ENCODE data around the gene CIP2A.

The CIP2A gene

GRCh38 chr3:108610651-108611050 is 21.4 kb upstream of the CIP2A start:
- Histone ChIP-seq H3K4me2 (ENCODE audit: low read length) (no peak overlapping the region), H3K36me3 (ENCODE audit: control insufficient read depth, insufficient read depth, low read length) (no peaks in the 10 kb centered on the region), H3K79me2 (no peaks in the 10 kb centered on the region), H3K9me3 (ENCODE audit: control insufficient read depth, low read length) (no peaks in the 10 kb centered on the region), H3K27me3 (ENCODE audit: control insufficient read depth, insufficient read depth, low read length) (no peaks in the 10 kb centered on the region), H3K9ac (no peak overlapping the region), H3K27ac (no peak overlapping the region), H3K4me3 (ENCODE audit: low read depth, low read length) (no peak overlapping the region), H3K4me1 (no peaks in the 10 kb centered on the region), H2AFZ (no peak overlapping the region)
- TF ChIP-seq CTCF (IDR thresholded peaks at IDR 0.05) = no peak

- Histone ChIP-seq H3K9ac (no peak overlapping the region), H3K27me3 (ENCODE audit: control insufficient read depth, insufficient read depth, low read length) (no peaks in the 10 kb centered on the region), H3K79me2 (no peaks in the 10 kb centered on the region), H3K27ac (no peak overlapping the region), H2AFZ (no peak overlapping the region), H3K9me3 (ENCODE audit: control insufficient read depth, low read length) (no peaks in the 10 kb centered on the region), H3K4me2 (ENCODE audit: low read length) (no peak overlapping the region), H3K4me1 (no peaks in the 10 kb centered on the region), H3K36me3 (ENCODE audit: control insufficient read depth, insufficient read depth, low read length) (no peaks in the 10 kb centered on the region), H3K4me3 (ENCODE audit: low read depth, low read length) (no peak overlapping the region)
- TF ChIP-seq CTCF (IDR thresholded peaks at IDR 0.05) = no peak
These were observed 19.5 kb upstream of the CIP2A start for GRCh38 chr3:108608750-108609149.

GRCh38 chr3:108605491-108605890 is 16.3 kb upstream of the CIP2A start:
- Histone ChIP-seq H3K9me3 (ENCODE audit: control insufficient read depth, low read length) (no peaks in the 10 kb centered on the region), H2AFZ (no peak overlapping the region), H3K4me2 (ENCODE audit: low read length) (no peak overlapping the region), H3K27ac (no peak overlapping the region), H3K36me3 (ENCODE audit: control insufficient read depth, insufficient read depth, low read length) (no peaks in the 10 kb centered on the region), H3K4me1 (peaks cover 3% of the 10 kb centered on the region), H3K9ac (no peak overlapping the region), H3K4me3 (ENCODE audit: low read depth, low read length) (no peak overlapping the region), H3K79me2 (no peaks in the 10 kb centered on the region), H3K27me3 (ENCODE audit: control insufficient read depth, insufficient read depth, low read length) (no peaks in the 10 kb centered on the region)
- TF ChIP-seq CTCF (IDR thresholded peaks at IDR 0.05) = no peak

- H3K4me1 ChIP-seq = peaks cover 3% of the 10 kb centered on the region
- H3K79me2 ChIP-seq = no peaks in the 10 kb centered on the region
- no peak for TF ChIP-seq CTCF (IDR thresholded peaks at IDR 0.05)
- H2AFZ ChIP-seq = no peak overlapping the region
- no peaks in the 10 kb centered on the region for H3K9me3 ChIP-seq (ENCODE audit: control insufficient read depth, low read length)
- no peaks in the 10 kb centered on the region for H3K36me3 ChIP-seq (ENCODE audit: control insufficient read depth, insufficient read depth, low read length)
- H3K9ac ChIP-seq = no peak overlapping the region
- H3K27ac ChIP-seq = no peak overlapping the region
- H3K4me2 ChIP-seq (ENCODE audit: low read length) = no peak overlapping the region
- H3K4me3 ChIP-seq (ENCODE audit: low read depth, low read length) = no peak overlapping the region
- H3K27me3 ChIP-seq (ENCODE audit: control insufficient read depth, insufficient read depth, low read length) = no peaks in the 10 kb centered on the region
These were observed 15.8 kb upstream of the CIP2A start for GRCh38 chr3:108605028-108605427.

- H3K27ac ChIP-seq = no peak overlapping the region
- TF ChIP-seq CTCF (IDR thresholded peaks at IDR 0.05) = no peak
These were observed 14.5 kb upstream of the CIP2A start for GRCh38 chr3:108603691-108604090.

More at GRCh38 chr3:108603691-108604090, 14.5 kb upstream of the CIP2A start:
- H3K4me1 ChIP-seq = peaks cover 3% of the 10 kb centered on the region
- H3K9me3 ChIP-seq (ENCODE audit: control insufficient read depth, low read length) = no peaks in the 10 kb centered on the region
- peak overlapping the region; percentile 10 for H2AFZ ChIP-seq
- H3K4me3 ChIP-seq (ENCODE audit: low read depth, low read length) = no peak overlapping the region
- H3K27me3 ChIP-seq (ENCODE audit: control insufficient read depth, insufficient read depth, low read length) = no peaks in the 10 kb centered on the region
- no peak overlapping the region for H3K4me2 ChIP-seq (ENCODE audit: low read length)
- H3K79me2 ChIP-seq = no peaks in the 10 kb centered on the region
- H3K9ac ChIP-seq = no peak overlapping the region
- H3K36me3 ChIP-seq (ENCODE audit: control insufficient read depth, insufficient read depth, low read length) = no peaks in the 10 kb centered on the region

Data from parathyroid adenoma (tissue), 2 donors.